Lung (tissue), 12 donors: ENCODE measurements around the gene DYRK3. TPM values are rescaled to one million over a fixed set of nuclear protein-coding genes. Genes with fewer than 3 reads are reported as not detected.

Source experiments
- ATAC-seq: fragments of 200-7000 bp; cut with Tn5 transposase; one replicate; pipeline ENCODE4 v1.9.1; 2020; ENCODE audit warnings: moderate number of reproducible peaks; ENCODE audit not compliant: insufficient read depth, low FRiP score
- DNase-seq, 3 donors: peaks; one replicate each; pipeline ENCODE4 v3.0.0-alpha.2; 2013 to 2017
- H3K27ac ChIP-seq, 2 donors: one replicate each; pipeline ENCODE4 v1.5.1; 2013; ENCODE audit warnings: mild to moderate bottlenecking in 2 of 2, moderate library complexity in 2 of 2, control low read depth in 1 of 2, inconsistent platforms in 1 of 2, low read depth in 1 of 2, low read length in 1 of 2
- H3K27me3 ChIP-seq, 3 donors: one replicate each; pipeline ENCODE4 v1.5.1; 2013; ENCODE audit warnings: low read length in 2 of 3; ENCODE audit not compliant: control insufficient read depth in 3 of 3, insufficient read depth in 3 of 3
- H3K36me3 ChIP-seq, 4 donors: one replicate each; pipeline ENCODE4 v1.5.1; 2013; ENCODE audit warnings: low read length in 4 of 4, mild to moderate bottlenecking in 1 of 4, moderate library complexity in 1 of 4; ENCODE audit not compliant: control insufficient read depth in 4 of 4, insufficient read depth in 4 of 4
- H3K4me1 ChIP-seq, 5 donors: one replicate each; pipeline ENCODE4 v1.5.1; 2013; ENCODE audit warnings: low read length in 5 of 5, mild to moderate bottlenecking in 2 of 5, moderate library complexity in 1 of 5; ENCODE audit not compliant: control insufficient read depth in 5 of 5, insufficient read depth in 5 of 5
- H3K4me3 ChIP-seq: one replicate; pipeline ENCODE4 v1.5.1; 2013; ENCODE audit warnings: mild to moderate bottlenecking, control low read depth, moderate library complexity
- H3K9ac ChIP-seq, 2 donors: one replicate each; pipeline ENCODE4 v1.5.1; 2013; ENCODE audit warnings: low read length in 2 of 2, control low read depth in 1 of 2; ENCODE audit not compliant: insufficient read depth in 1 of 2
- H3K9me3 ChIP-seq, 4 donors: one replicate each; pipeline ENCODE4 v1.5.1; 2013; ENCODE audit warnings: low read length in 3 of 4, mild to moderate bottlenecking in 1 of 4, moderate library complexity in 1 of 4; ENCODE audit not compliant: control insufficient read depth in 4 of 4, insufficient read depth in 3 of 4
- WGBS, 2 donors: extraction: QIAGEN DNeasy Blood & Tissue Kit; methylation state at CpG; one replicate each; pipeline ENCODE4 v1.1.7; 2013; 5-methylcytosine and 5-hydroxymethylcytosine counted together
- polyA plus RNA-seq, 2 donors: library from polyadenylated mRNA; stranded (reverse); fragments of 200-250 nt; gene quantifications; one replicate each; pipeline ENCODE4 v1.2.1, GENCODE V29; 2013
- total RNA-seq, 2 donors: library from RNA; depleted of rRNA in 1 of 2; stranded (reverse); fragments of >200 nt in 1 of 2; gene quantifications; one replicate each; pipeline ENCODE4 v1.2.1, GENCODE V29; 2014 to 2021
- TF ChIP-seq, protein P1 (sequence below): IDR thresholded peaks from 2 replicates; pipeline ENCODE4 v1.5.1; 2012; ENCODE audit warnings: mild to moderate bottlenecking; ENCODE audit errors: control extremely low read depth, extremely low read depth
- donor health status: control.
- donor health status: control.
- donor health status: Bipolar disorder and iron deficiency.
- donor health status: healthy.
- donor health status: DM: yes; HTN: yes; CAD: no.

The DYRK3 gene
- total and polyA plus RNA-seq, 4 donors: 4.6 to 13.0 (median 8.8) TPM

DNA sequence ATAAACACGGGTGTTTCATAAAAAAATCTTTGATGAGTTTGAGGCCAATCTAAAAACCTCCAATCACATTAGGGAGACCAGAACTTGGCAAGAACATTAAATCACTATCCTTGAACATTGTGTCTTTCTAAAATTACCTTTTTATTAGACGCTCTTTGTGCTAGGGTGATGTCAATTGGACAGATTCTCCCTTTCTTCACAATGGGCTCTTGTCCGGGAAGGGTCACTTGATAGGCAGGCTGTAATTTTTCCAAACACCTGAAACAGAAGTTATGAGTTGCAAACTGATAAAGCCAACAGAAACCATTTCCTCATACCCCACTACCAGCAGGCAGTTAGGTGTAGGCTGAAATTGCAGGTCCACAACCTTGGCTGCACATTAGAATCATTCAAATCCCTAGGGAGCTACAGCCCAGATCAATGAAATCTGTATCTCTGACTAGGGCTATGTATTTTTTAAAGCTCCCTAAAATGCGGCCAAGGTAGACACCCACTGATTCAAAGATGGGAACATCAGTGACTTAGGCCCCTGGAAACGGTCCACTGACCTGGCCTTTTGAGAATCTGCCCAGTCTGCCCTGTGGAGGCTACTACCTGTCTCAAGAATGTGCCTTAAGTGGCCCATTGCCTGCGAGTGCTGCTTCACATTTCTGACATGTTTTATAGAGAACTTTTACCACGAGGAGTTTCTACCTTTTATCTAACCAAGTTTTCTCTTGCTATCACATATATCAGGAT, 39.6 kb upstream of the DYRK3 start:
- H3K36me3 ChIP-seq: peaks cover 34 to 50% (median 40%) of the 10 kb centered on the region in 4 donors
- 86 to 87% methylated on average over 7 of the region's 7 CpGs for WGBS, 2 donors
- H3K4me1 ChIP-seq: no peaks in the 10 kb centered on the region
- H3K4me3 ChIP-seq: no peak overlapping the region
- DNase-seq (no peak), ATAC-seq (no peak)
- no peak overlapping the region for H3K27ac ChIP-seq
- H3K9me3 ChIP-seq: peaks cover 0 to 2% (median 0%) of the 10 kb centered on the region in 4 donors
- H3K9ac ChIP-seq: no peak overlapping the region
- TF ChIP-seq, protein P1, sequence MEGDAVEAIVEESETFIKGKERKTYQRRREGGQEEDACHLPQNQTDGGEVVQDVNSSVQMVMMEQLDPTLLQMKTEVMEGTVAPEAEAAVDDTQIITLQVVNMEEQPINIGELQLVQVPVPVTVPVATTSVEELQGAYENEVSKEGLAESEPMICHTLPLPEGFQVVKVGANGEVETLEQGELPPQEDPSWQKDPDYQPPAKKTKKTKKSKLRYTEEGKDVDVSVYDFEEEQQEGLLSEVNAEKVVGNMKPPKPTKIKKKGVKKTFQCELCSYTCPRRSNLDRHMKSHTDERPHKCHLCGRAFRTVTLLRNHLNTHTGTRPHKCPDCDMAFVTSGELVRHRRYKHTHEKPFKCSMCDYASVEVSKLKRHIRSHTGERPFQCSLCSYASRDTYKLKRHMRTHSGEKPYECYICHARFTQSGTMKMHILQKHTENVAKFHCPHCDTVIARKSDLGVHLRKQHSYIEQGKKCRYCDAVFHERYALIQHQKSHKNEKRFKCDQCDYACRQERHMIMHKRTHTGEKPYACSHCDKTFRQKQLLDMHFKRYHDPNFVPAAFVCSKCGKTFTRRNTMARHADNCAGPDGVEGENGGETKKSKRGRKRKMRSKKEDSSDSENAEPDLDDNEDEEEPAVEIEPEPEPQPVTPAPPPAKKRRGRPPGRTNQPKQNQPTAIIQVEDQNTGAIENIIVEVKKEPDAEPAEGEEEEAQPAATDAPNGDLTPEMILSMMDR: no peak
- no peaks in the 10 kb centered on the region for H3K27me3 ChIP-seq

- TF ChIP-seq, protein P1: no peak
- peaks cover 31 to 50% (median 37%) of the 10 kb centered on the region in 4 donors for H3K36me3 ChIP-seq
Observed at GRCh38 chr1:206596319-206596666, 39.0 kb upstream of the DYRK3 start.

DNA sequence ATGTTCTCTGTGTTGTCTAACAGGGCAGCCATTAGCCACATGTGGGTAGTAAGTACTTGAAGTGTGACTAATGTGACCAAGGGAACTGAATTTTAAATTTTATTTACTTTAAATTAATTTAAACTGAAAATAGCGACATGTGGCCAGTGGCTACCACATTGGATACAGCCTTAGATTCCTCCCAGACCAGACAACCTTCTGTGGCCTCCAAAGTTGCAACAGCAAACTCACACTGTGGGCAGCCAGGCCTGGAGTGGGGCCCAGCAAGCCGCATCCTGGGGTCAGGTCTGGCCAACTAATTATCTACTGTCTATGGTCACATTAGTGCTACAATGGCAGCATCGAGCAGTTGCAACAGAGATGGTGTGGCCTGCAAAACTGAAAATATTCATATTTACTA, 34.8 kb upstream of the DYRK3 start:
- no peaks in the 10 kb centered on the region for H3K9me3 ChIP-seq
- H3K4me1 ChIP-seq: no peaks in the 10 kb centered on the region
- H3K9ac ChIP-seq: no peak overlapping the region
- 94% methylated on average over 3 of the region's 3 CpGs for WGBS, 2 donors
- peaks cover 33 to 47% (median 39%) of the 10 kb centered on the region in 4 donors for H3K36me3 ChIP-seq
- no peak overlapping the region for H3K4me3 ChIP-seq
- no peak overlapping the region for H3K27ac ChIP-seq
- DNase-seq (no peak), ATAC-seq (no peak)
- TF ChIP-seq, protein P1: no peak
- H3K27me3 ChIP-seq: no peaks in the 10 kb centered on the region

More at GRCh38 chr1:206596319-206596666, 39.0 kb upstream of the DYRK3 start:
- Histone ChIP-seq H3K9ac (no peak overlapping the region), H3K9me3 (peaks cover 0 to 2% (median 0%) of the 10 kb centered on the region in 4 donors), H3K27me3 (no peaks in the 10 kb centered on the region), H3K4me1 (no peaks in the 10 kb centered on the region), H3K4me3 (no peak overlapping the region), H3K27ac (no peak overlapping the region)
- no peak for ATAC-seq
- WGBS, 2 donors: 93 to 94% methylated on average over 1 of the region's 1 CpG
- DNase-seq: no peak
